ENCODE measurements around the gene PET100.

PET100 gene

DNA sequence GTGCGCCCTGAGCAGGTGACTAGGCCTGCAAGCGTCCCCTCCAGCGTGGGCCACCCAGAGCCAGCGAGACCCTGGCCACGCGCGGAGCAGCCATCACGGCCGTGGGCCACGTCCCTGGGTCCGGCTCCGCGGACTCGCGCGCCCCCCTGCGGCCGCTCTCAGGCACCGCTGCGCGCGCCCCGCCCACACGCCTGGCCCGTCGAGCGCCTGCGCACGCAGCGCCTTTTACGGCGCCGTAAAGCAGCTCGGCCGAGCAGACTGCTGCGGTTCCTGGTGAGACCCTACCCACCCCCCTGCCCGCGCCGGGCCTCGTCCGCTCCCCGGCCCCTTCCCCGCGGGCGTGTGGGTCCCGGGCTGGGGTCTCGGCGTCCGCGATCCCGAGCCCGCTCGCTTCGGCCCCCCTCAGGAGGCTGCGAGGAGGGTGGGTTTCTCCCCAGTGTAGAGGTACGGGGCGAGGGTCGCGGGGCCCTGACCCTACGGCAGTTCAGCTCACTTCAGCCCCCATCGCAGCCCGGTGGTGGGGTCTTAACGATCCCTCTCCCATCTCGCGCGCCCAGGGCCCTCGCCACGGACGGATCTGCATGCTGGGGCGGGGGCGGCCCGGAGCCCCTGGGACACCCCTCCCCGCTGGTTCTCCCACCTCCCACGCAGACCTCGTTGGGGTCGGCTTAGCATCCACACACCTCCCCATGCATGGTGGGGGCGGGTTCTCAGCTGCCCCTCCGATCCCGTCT lies 51.2 kb downstream of the PET100 start, which contains the start of gene TRAPPC5:
Gene TRAPPC5, plus strand, starts transcription at position 228 of the 734 bp plus-strand sequence. CDS start 1,421 bp downstream, outside the sequence.
- DNase-seq = peak; percentile 25

Measured in NCI-H1417 treated with DMSO at 0.1 percent for 48 hours (cell line).